GM18517 (cell line): ENCODE measurements around the gene SPTA1.

ENCODE experiments used
- ATAC-seq: cut with Tn5 transposase; IDR thresholded peaks from one replicate; pipeline ENCODE4 v1.9.1; 2021; ENCODE audit warnings: mild to moderate bottlenecking, moderate library complexity; ENCODE audit not compliant: unreplicated experiment

The SPTA1 gene

DNA sequence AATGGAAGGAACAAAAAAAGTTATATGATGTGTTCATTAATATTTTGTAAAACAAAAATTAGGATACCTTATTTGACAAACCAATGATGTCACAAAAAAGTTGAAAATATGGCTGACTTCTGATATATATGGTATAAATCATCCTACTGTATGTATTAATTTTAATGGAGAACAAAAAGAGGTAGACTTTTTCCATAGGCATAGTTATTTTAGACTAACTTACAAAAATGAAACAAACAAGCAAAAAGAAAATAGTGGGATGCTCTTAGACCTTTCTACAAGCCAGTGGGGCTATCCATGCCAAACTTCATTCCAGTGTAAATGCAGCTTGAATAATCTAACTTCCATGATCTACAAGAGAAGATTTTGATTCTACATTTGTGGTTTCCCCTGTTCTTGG lies 522 bp upstream of the SPTA1 start:
- no peak for ATAC-seq

DNA sequence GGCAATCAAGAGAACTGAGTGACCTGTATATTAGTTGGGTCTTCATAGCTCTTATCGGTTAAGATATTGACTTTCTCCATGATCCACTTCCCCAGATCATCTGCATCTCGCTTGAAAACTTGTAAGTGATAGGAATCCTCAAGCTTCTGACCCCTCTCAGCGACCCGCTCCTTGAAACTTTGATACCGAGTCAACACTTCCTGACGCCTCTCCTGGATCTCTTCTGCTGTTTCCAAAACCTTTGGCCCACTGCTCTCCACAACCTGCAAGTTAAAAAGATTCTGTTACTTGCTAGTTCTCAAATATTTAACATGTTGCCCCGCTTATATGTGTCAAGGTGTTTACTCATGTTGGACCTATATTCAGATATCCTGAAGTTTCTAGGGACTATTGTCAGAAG lies 1.4 kb downstream of the SPTA1 start:
- no peak for ATAC-seq

DNA sequence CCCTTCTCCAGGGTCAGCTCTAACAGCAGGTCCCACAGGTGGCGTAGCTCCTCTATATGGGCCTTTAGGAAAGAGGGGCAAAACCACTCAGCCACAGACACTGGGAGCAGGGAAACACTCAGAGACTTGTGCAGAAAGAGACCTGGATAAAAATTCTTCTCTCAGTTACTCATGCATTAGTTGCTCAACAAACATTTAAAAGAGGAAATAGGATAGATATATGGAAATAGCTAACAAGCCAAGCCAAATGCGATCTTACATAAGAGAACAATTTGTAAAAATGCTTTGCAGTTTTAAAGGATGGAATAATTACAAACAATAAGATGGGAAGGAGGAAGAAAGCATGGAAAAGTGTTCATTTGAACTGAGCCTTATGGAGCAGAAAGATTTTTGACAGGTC lies 4.9 kb downstream of the SPTA1 start:
- no peak for ATAC-seq

DNA sequence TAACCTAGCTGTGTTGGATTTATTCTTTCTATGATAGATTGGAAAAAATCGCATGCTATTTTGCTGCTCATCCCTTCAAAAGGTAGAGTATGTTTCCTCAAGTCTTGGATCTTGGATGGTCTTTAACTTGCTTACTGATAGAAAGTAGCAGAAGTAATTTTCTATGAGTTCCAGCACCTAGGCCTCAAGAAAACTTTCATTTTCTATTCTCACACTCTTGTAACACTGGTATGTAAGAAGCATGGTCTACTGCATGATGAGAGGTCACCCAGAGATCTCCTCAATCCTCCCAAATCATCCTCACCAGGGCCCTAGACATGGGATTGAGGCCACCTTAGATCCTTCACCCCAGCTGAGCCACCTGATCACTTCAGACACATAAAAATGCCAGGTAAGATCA lies 7.2 kb downstream of the SPTA1 start:
- ATAC-seq, result no peak

DNA sequence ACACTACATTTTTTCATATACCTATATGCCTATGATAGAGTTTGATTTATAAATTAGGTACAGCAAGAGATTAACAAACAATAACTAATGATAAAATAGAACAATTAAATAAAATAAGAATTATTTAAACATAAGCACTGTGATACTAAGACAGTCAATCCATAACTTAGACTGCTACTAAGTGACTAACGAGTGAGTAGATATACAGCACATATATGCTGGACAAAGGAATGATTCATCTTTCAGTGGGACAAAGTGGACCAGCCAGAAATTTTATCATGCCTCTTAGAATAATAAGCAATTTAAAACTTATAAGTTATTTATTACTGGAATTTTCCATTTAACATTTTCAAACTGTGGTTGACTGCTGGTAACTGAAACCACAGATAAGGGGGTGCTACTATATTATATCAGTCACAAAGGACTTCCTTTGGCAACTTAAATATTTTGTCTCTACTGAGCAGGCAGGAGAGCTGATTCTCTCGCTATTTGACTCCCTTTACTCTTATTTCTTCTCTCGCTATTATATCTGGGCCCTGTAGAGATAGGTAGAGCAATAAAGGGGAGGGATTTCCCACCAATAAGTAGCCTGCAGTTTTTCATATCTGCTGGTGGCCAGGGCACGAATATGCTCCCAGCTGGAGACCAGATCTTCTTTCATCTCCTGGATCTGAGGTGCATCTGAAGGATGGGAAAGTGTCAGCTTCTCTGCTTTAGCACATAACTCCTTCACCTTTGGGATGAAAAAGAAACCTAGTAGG lies 10.8 kb downstream of the SPTA1 start:
- ATAC-seq, result no peak

DNA sequence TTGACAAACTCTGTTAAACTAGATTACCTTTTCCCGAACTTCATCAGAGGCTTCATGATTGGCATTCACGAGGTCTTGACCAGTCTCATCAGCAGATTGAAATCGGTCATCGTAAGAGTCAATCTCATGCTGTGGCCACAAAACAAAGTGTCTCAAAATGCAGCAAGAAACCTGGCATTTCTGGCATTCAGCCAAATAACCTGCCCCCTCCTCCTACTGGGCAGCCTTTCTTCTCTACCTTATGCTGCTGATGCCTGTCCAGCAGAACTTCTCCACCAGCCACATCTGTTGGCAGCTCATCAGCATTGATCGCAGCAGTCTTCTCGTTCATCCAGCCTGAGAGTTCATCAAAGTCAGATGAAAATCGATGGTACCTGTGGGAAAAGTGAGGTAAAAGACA lies 12.2 kb downstream of the SPTA1 start:
- no peak for ATAC-seq

DNA sequence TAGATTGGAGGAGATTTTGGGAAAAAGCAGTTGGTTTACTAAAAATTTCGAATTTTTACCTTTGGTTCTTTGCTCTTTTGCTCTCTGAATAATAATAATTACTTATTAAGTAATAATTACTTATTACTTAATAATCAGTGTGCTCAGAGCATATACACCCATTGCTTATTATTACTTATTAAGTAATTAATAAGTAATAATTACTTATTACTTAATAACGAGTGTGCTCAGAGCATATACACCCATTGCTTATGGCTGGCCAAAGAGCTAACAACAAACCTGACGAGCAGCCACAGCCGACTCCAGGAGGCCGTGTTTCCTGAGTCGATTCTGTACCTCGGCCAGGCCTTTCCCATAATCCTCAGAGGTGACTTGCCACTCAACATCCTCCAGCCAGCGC lies 20.5 kb downstream of the SPTA1 start:
- ATAC-seq, result no peak

DNA sequence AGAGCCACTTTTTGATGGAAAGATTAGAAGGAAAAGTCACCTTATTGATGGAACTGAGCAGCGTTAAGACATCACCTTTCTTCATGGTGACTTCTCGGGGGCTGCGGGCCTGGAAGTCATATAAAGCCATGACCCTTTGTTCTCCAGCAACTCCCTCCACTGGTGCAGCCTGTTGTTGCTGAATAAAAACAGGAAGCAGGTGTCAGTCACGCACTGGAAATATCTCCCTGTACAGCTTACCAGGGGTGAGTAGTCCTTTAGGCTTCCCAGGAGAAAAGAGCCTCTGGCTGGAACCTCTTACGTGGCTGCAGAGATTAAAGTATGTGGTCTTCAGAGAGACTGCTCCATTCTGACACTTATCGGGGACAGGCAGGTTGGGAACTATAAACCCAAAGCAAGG lies 31.9 kb downstream of the SPTA1 start:
- no peak for ATAC-seq

DNA sequence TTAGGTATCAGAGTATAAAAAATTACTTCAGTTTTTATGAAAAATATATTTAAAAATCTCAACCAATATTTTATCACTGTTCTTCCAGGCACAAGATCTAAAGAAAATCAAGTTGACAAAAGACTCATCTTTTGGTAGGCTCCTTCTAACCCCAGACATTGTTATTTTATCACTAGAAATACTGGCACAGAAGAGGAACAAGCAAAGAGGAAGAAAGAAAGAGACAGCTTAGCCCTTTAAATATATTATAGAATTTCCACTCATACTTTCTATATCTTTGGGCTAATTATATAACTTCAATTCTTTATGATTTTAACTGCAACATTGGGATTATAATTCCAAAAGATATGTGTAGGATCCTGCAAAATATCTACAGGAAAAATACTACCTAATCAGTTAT lies 32.4 kb downstream of the SPTA1 start:
- ATAC-seq, result no peak

DNA sequence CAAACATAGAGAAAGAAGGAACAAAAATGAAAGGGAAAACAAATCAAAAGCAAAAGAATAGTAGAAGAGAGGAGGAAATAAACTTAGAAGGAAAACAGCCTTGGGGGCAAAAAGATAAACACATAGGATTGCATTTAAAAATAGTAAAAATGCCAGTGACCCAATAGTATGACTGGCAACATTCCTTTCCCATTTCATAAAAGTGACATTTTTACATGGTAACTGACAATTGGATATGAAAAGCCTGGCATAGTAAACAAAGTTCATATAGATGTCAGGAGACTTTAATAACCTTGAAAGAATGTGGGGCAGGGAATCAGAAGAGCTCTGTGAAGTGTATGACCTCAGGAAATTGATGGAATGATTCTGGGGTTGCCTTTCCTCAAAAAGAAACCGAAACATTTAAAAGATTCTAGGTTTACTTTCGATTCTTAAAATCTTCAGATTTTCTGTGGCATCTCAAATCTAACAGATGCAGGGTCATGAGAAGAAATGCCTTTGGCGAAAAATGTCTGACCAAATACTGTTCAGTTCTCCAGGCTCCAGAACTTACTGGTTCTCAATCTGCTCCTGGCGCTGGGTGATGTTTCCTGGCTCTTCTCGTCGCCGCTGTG lies 33.7 kb downstream of the SPTA1 start:
- ATAC-seq, result no peak

DNA sequence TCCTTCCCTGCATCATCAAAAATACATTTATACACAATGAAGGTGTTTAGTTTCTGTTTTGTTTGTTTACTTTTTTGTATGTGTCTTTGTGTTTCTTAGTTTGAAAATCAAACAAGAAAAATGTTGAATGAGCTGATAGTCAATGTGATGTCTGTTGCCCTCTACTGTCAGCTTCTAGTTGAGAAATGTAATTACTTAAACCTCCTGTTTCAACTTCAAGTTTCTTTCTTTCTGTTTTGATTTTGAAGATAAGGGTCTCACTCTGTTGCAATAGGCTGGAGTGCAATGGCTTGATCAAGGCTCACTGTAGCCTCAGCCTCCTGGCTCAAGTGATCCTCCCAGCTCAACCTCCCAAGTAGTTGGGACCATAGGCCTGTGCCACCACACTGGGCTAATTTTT lies 37.5 kb downstream of the SPTA1 start:
- no peak for ATAC-seq

DNA sequence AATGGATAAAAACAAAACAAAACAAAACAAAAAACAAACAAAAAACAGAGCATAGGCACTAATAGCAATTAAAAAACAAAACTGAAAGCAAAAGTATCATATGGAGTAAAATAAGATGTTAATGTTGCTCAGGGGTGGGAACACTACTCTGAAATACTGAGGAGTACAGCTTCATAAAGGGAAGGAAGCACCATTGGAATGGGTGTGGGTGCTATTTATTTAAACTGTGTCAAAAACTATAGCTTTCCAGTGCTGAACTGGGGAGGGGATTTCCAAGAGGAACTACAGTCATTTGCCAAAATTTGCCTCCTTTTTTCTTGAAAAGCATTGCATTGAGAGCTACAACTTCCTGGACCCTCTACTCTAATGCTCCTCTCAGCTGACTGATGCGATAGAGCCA lies 40.0 kb downstream of the SPTA1 start:
- no peak for ATAC-seq

DNA sequence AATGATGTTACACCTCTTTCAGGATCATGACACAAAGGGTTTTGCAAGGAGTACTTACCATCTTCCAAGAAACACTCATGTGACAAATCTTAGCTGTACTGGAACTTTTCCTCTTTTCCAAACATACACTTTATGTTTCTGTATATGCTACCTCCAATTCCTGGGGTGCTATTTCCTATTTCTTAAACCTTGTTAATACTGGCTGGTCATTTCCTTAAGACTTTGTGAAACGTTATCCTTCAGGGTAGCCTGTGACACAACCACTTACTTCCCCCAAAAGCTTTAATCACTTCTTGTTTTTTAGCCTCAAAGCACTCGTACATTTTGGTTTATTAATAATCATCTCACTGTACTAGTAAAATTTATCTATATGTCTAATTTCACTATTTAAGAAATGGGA lies 42.1 kb downstream of the SPTA1 start:
- ATAC-seq, result no peak

DNA sequence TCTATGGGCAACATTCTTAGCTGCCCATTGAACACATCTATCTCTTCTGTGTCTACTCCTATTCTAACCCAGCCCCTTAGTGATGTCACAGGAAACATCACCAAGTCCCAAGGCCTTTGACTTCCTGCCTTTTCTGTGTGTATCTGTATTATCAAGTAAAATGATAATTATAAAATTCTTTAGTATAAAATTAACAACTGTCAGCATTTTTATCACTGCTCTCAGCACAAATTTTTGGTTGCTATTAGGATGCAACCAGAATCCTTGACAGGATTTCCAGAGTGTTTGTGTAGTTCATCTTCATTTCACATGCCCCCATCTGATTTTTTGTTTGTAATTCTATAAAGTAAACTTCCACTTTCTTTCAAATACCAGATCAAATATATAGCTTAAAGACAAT lies 47.6 kb downstream of the SPTA1 start:
- ATAC-seq, result no peak

DNA sequence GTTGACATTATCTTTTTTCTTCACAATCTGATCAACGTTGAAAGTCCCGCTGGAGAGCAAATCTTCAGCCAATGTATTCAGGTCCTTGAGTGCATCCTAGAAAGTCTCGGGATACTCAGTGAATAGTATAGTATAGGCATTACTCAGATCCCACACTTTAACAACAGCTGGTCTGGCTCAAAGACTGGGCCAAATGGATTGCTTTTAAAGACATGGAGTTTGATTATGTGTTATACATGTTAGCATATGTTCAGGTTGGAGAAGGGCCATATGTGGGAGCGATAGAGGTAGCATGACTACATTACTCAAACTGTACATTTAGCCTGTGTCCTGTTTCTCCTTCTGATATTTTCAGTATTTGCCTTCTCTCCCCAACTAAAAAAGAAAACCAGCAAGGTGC lies 48.4 kb downstream of the SPTA1 start:
- ATAC-seq, result no peak

DNA sequence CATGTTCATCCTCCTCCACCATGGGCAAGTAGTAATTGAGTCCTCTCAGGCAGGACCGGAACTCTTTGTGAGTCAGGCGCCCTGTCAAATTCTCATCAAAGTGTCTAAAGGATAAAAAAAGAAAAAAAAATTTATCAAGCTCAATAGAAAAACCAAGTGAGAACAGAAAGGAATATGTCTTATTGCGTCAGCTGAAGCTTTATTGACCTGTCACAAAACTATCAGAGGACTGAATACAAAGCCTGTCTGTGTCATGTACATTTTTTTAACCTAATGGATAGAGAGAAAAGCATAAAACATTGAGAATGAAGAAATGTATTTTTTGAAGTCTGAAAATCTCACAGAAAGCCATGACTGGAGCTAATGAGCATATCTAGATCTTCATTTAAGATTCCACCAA lies 72.8 kb downstream of the SPTA1 start:
- no peak for ATAC-seq

DNA sequence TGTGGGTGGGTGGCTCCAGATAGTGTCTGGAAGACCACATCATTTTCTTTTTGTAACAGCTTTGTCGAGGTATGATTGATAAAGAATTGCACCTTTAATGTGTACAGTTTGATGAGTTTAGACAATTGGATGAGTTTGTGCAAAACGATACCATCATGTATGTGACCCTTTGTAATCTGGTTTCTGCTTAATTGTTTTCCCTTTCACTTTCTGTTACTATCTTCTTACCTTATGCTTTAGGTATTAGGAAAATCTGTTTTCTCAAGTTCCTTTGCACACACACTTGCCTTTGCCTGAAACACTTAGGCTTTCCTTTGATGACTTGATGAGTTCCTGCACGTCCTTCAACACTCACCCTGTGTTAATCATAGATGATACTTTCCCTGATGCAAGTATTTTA lies 74.6 kb downstream of the SPTA1 start:
- no peak for ATAC-seq

DNA sequence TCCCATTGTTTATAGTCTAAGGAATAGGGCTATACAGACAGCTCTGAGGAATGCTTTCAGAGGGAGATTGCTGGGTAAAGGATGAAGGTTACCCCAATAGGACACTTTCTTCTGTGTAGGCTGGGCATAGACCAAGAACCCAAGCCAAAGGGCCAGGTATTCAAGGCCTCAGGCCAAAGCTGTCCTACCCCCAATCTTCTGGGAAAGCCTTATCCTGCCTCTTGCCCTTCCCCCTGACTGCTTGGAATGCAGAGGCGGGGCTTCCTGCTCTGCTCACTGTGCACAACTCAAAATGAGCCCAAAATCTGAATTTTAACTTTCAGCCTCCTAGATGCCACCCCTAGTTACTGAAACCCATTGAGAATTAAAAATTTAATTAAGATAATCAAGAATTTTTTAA lies 79.2 kb downstream of the SPTA1 start:
- ATAC-seq, result no peak

DNA sequence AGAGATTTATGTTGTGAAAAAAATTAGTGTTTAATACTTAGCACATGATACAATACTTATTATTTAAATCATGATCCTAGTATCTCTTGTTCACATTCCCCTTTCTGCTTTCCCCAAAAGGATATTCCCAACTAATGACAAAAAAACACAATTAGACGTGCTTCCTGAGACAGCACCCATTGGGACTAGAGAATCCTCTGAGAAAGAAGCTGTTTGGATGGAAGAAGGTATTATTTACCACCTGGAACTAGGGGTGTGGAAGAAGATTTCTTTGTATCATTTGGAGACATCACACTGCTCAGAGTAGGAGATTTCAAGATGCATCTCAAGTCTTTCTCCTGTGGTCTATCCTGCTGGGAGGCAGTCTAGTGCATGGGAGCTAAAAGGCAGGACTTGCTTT lies 81.5 kb downstream of the SPTA1 start, which contains the start of gene OR10Z1:
Gene OR10Z1 (plus strand): TSS at position 301 of the 400 bp plus-strand sequence. CDS start 1,171 bp downstream, outside the sequence.
- ATAC-seq, result no peak

DNA sequence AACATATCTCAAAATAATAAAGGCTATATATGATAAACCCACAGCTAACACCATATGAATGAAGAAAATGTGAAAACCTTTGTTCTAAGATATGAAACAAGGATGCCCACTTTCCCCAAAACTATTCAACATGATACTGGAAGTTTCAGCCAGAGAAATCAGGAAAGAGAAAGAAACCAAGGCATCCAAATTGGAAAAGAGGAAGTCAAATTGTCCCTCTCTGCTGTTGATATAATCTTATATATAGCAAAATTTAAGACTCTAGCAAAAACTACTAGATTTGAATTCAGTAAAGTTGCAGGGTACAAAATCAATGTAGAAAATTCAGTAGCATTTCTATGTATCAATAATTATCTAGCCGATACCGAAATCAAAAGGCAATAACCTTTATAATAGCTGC lies 85.8 kb downstream of the SPTA1 start:
- ATAC-seq, result no peak

DNA sequence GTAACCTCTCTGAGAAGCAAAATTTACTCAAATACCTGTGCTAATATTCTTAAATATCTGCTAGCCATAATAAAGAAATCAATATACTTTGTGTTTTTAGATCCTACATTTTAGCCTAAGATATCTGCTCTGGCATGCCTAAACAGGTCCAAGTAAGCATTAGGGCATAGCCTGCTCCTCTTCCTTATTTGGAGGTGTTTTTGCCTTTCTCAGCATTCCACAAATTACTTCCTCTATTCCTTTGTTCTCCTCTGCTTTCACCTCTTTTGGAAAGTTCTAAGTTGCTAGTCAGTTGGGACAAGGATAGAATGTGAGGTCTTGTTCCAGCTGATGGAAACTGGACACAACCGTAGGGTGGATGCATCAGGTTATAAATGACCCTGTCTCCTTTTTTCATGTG lies 99.6 kb downstream of the SPTA1 start:
- no peak for ATAC-seq

DNA sequence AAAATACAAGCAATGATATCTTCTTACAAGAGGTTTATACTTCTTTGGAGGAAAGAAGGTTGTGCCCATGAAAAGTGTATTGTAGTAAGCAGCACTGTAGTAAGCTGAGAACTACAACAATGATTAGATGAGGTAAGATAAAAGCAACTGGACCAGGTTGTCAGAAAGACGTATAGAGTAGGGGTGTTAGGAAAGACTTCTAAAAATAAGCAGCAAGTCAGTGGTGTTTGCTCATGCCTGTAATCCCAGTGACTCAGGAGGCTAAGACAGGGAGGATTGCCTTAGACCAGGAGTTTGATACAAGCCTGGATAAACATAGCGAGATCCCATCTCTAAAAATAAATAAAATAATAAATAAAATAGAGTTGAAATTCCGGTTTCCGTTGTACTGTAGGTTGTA lies 102.6 kb downstream of the SPTA1 start:
- ATAC-seq, result no peak

DNA sequence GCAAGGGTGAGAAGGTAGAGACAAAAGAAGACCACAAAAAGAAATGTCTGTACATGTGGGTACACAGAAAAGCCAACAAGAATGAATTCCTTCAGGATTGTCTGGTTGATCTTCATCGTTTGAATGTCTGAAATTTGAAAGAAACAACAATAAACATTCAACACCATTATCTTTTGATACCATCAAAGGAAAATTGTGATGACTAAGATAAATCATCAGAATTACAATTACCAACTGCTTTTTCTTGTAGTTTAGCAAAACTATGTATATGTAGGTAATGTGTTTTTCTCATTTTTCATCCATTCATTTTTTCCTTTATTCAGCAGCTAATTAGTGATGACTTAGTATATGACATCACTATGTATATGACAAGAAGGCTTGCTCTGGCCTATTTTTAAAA lies 106.8 kb downstream of the SPTA1 start, which contains the start of gene OR10X1:
Gene OR10X1 (minus strand): TSS at position 167 of the 400 bp plus-strand sequence. CDS start 0 bp downstream, at position 167.
- ATAC-seq, result no peak
